GM21526 (cell line): ENCODE data around the gene SLC7A6.
A peak's percentile ranks its signal among the peaks of the same experiment; 100 is the strongest.

Experiments used
- ATAC-seq: cut with Tn5 transposase; IDR thresholded peaks from one replicate; pipeline ENCODE4 v1.9.1; 2021; ENCODE audit warnings: moderate library complexity; ENCODE audit not compliant: unreplicated experiment, low FRiP score

The SLC7A6 gene

DNA sequence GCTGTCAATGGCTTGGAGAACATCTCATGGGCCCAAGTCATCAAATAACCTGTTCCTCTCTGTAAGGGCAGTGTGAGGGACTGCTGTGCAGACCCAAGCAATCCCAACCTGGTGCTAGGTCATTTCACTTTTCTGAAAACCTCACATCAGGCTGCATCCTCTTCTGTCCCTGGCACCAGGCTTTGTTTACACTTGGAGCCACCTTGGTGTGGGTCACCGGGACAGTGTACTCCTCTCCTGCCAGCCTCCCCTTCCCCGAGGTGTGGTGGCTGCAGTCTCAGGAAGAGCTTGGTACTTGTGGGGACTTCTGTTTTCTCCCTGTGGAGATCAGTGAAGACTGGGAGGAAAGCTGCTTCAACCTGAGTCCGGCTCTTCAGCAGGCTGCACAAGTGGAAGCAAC lies 34.0 kb downstream of the SLC7A6 start:
- ATAC-seq = no peak

DNA sequence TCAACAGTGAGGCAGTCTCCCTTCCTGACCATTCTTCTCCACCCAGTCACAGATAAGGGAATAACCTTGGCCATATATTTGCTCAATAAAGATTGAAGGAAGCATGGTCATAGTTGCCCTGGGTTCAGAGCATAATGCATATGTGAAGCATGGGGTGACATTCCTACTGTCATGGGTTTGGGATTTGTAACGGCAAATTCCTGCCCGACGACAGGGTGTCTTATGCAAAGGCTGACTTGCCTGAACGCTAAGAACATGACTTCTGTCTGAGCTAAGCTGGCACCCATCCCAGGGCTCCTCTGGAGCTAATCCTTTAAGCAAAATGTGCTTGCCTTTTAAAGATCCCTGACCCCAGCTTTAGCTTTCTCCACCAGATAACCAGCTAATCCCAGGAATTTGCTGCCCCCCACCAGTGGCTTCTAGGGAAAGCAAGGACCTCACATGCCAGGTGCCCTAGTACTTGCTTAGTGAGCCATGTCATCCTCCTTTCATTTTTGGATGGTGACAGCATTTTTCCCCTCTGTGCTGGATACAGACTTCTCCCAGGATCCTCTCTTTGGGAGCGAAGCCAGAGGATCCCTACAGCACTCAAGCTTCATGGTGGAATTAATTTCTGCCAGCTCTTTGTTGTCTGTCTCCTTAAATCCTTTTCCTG lies 34.7 kb downstream of the SLC7A6 start:
- ATAC-seq = no peak

DNA sequence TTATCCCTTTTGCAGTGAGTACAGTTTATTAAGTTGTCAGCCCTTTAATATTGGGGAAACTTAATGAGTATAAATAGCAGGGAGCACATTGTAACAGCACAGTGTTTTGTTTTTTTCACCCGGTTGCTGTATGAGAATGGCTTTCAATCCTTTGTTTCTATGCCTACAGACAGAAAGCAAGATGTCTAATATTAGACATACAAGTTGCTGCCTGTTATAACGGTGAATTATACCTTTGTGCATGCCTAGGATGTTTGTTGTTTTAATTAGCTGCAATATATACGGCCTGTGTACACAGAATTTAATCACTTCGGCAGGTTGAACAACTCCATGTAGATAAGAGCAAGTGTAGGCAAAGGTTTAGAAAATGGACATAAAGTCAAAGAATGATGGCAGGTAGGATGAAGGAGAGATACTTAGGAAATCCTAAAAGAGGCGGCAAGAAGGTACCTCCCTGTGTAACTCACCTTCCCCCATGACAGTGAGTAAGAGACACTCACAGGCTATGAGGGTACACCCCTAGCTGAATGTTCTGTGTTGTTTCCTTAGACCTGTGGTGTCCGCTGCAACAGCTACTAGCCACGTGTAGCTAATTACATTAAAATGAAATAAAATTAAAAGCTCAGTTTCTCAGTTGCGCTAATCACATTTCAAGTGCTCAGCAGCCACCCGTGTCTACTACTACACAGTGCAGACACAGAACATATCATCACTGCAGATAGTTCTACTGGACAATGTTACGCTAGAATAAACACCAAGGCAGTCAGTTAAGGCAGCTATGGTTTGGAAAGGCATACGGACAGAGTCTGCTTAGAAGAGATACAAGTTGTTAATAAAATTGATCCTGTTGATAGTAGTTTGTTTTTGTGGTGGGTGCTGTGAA lies 35.5 kb downstream of the SLC7A6 start:
- no peak for ATAC-seq

DNA sequence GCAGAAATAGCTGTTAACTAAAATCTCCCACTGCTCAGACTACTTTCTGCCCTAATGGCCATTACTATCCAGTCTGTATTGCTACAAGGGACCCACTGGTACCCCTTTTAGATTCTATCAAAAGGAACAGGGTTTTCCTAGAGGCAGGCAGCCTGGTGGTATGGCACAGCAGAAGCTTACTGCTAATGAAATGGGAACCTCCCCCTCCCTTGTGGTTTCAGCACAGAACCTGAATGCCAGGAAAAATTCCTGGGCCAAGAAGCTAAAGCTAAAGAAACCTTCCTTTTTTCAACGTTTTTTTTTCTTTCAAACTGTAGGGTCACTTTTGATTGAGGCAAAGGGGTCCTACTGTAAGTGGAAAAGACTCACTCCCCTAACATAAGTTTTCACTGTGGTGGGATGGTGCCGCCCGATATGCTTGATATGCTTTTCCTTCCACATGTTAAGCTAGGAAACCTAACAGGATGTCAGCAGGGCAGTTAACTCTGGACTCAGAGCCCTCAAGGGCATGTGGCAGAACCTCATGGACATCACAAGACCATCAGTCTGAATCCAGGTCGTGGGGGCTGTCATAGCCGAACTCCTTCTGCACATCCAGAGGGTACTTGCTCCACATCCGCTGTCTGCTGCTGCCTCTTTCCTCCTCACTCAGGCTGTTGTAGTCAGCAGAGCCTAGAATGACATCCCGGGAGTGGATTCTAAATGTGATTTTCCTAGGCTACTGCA lies 36.6 kb downstream of the SLC7A6 start:
- ATAC-seq = no peak

DNA sequence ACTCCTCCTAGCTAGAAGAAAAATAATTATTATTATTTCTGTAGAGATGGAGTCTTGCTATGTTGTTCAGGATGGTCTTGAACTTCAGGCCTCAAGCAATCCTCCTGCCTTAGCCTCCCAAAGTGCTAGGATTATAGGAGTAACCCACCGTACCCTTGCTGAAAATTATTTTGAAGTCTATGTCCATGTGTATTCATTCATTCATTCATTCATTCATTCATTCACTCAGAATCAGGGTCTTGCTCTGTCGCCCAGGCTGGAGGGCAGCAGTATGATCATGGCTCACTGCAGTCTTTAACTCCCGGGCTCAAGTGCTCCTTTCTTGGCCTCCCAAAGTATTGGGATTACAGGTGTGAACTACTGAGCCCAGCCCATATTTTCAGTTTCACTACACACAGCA lies 42.3 kb downstream of the SLC7A6 start:
- ATAC-seq = no peak

DNA sequence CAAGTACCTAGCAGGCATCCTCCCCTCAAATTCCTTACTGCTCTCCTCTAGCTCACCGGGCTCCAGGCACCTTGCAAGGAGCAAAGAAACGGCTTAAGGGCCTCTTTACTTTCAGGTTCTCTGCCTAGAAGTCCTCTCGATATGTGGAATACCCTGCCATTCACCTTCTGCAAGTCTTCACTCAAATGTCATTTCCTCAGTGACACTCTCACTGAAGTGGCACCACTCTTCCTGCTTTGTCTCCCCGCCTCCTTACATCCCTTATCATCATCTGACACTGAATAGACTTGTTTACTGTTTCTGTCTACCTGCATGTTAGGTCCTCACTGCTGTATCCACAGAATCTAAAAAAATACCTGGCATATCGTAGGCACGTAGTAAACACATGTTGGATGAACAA lies 45.5 kb downstream of the SLC7A6 start:
- no peak for ATAC-seq

DNA sequence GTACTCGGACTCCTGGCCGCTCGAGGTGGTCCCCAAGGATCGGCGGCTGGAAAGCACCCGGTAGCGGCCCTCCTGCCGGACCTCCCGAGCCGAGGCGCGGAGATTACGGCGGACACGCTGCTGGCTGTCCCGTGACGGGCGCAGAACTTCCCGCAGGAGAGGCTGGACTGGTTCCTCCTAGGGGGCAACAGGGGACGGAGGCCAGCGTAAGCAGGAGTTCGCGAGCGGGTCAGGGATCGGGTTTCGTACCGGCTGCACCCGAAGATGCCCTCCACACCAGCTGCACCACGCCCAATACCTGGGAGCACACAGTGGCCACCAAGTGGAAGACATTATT lies 46.1 kb downstream of the SLC7A6 start:
- ATAC-seq = peak; percentile 22

DNA sequence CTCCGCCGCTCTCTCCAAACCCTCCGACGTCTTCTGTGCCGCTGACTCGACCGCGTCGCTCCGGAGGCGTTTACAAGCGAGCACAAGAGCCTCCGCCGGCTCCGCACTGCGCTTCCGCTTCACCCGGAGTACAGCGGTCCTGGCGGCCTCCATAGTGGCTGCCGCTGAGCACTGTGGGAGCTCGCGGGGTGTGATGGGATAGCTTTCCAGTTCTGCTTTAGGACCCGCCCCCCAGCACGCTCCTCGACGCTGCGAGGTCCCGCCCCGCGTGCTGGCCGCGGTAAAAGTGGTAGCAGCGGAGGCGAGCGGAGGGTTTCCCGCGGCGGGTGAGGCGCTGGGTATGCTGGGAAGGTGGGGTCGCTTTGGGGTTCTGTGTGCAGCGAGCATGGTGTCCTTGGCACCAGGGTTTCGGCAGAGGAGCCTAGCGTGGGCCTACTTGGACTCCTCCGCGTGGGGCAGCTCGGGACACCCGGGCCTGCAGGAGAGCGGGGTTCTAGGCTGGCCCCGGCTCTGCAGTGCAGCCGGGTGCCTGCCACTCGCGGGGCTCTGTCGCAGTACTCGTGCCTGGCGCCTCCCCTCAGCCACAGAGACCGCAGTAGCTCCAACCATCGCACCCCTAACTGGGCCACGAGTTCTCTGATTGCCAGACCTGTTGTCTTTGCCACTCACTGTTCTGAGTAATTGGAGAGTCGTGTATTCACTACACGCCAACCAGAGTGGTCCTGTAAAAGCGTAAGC lies 46.6 kb downstream of the SLC7A6 start, which contains the start of the genes PRMT7 and SLC7A6OS:
TSS of gene PRMT7 (plus strand) at position 246 of the 738 bp plus-strand sequence. CDS start 4,961 bp downstream, outside the sequence.
TSS of gene SLC7A6OS (minus strand) at position 173 of the 738 bp plus-strand sequence. CDS start at position 153, 20 bp downstream.
- peak; percentile 88 for ATAC-seq

DNA sequence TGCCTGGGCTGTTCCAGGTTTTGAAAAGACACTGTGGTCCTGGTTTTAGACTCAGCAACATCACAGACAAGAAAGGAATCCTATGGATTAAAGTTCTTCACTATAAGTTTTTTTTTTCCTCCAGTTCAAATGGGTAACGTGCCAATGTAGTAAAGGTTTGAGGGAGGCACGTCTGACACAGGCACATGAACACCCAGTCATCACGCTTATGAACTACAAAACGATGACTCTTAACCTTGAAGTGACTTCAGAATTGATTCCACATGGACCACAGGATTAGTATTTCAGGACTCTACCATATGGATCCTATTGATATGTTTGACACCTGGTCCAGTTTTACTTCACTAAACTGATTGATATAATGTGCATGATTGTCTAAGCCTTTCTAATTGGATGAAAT lies 48.8 kb downstream of the SLC7A6 start:
- no peak for ATAC-seq

DNA sequence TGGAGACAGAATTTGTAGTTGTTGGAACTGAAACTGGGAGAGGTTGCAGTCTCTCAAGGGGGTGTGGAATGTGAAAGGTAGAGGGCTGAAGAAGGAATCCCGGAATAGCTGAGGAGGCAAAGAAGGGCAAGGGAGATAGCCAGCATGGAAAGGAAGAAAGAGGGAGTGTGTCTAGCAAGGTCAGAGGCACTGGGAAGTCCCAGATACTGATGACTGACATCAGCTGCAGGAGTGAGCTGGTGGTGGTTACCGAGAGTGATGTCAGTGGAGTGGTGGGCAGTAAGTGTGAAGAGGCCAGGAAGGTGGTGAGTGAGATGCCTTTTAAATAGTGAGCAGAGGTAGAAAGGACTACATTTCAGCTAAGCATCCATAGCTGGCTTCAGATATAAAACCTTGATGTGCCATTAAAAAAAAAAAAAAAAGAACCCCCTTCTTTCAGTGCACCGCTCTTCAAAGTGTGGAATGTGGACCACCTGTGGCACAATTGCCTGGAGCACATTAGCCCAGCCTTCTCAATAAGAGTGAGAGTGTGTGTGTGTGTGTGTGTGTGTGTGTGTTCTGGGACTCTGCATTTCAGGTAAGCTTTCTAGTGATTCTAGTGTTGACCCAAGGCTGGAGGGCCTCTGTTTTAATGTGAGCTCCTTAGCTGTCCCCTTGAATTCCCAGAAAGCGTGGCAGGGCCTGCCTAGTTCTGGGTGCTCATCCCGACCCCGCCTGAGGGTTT lies 55.0 kb downstream of the SLC7A6 start:
- no peak for ATAC-seq

DNA sequence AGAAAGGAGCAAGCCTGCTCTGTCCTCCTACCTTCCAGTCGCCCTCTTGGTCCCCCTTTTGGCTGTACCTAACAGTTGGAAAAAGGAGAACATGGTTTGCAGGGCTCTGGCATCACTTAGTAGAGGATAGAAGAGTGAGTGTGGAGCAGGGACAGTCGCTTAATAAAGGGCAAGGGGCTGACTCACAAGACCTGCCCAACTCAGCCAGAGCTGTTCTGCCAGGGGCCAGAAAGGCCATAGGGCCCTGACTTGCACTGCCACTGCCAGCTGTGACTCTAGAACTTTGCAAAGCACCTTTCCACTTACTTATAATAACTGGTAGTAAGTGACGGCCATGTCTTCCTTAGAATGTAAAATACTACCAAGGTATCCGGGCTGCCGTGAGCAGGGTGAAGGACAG lies 60.0 kb downstream of the SLC7A6 start:
- no peak for ATAC-seq

DNA sequence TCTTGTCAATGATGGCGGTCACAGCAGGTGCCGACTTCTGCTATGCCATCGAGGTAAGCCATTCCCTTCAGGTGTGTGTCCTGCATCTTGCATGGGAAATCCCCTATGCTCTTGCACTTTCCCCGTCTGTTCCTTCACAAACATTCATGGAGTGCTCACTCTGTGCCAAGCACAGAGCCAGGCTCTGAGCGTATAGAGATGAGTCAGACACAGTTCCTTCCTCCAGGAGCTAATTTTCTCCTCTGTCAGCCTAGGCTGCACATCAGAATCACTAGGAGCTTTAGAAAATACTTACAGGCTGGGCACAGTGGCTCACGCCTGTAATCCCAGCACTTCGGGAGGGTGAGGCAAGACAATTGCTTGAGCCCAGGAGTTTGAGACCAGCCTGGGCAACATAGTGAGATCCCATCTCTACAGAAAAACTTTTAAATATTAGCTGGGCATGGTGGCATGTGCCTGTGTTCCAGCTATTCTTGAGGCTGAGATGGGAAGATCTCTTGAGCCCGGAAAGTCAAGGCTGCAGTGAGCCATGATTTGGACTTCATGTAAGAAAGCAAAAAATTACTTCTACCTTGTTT lies 60.5 kb downstream of the SLC7A6 start:
- no peak for ATAC-seq

DNA sequence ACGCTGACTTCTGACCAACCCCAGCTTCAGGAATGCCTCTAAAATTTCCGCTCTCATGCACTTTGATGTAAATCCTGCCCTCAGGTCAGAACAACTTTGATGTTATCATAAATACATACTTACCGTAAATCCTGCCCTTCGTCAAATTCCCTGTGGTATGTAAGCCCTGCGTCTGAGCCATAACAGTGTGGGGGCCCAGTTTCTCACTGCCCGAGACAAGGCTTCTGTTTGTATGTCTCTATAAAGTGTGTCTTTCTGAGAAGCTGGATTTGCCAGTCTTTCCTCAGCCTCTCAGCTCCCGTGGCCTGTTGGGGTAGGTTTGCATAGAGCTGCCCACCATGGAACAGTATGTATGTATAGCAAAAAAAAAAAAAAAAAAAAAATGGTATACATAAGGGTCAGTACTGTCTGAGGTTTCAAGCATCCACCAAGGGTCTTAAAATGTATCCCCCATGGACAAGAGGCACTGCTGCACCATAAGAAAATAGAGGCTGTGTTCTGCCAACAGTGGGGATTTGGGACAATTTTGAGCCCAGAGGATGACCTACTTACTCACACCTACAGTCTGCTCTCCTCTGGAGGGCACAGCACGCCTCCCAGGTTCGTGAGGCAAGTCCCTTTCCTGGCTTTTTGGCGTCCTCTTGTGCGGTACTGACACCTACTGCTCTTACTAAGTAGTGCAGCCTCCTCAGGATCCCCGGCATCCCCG lies 64.0 kb downstream of the SLC7A6 start:
- ATAC-seq = no peak

DNA sequence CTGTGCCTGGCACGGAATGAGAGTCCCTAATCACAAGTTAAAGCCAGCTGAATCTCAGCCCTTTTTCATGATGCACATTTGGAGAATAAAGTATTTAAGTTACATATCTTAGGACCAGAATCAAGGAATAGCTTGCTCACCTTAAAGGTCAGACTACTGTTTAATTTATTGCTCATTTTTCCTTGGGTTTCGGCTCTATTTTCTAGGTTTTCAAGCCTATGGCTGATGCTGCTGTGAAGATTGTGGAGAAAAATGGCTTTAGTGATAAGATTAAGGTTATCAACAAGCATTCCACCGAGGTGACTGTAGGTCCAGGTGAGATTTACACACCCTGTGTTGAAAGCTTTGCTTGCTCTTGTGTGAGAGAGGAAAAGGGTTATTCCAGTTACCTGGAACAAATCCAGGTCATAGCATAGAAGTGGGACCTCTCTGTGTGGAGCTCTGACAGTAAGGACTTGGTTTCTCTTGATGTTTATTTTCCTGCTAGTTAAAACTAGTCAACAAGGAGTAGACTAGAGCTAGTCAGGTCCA lies 64.6 kb downstream of the SLC7A6 start:
- ATAC-seq = no peak

DNA sequence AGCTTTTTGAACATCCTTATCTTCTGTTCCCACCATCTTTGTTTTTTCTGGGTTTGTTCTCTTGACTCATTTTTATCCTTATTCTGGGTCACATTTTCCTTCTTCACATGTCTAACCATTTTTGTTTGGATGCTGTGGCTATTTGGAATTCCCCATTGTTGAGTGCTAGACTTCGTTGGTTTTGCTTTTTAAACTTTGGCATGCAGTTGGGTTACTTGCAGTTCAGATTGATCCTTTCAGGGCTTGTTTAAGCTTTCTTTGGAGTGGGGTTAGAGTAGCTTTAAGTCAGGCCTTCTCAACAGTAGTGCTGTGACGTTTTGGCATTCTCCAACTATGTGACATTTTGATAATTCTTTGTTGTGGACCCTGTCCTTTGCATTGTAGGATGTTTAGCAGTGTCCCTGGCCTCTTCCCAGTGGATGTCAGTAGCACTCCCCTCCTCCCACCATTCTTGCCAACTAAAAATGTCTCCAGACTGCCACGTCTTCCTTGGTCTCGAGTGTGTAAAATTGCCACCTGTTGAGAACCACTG lies 67.6 kb downstream of the SLC7A6 start:
- ATAC-seq = no peak

DNA sequence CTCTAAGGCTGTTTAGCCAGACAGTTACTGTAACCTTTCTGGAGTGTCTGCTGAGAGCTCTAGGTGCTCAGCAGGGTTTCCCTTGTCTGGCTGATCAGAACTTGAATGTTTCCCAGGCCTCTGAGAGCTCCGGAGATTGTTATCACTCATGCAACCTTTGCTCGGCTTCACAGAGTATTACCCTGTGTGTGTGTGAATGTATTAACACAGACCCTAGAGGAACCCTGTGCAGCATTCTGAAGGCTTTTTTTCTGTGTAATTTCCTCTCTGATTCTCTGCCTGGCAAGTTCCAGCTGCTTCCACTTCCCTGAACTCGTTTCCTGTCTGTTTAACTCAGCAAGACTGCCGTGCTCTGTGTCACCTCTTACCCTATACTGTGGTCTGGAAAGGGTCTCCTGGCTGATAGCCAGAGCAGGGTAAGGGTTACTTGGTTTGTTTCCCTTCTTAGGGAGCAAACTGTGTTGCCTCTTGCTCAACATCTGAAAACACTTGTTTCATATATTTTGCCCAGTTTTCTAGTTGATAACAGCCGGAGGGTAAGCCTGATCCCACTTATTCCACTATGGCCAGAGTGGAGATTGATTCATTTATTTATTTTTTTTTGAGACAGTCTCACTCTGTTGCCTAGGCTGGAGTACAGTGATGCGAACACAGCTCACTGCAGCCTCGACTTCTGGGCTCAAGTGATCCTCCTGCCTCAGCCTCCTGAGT lies 68.2 kb downstream of the SLC7A6 start:
- ATAC-seq = no peak

DNA sequence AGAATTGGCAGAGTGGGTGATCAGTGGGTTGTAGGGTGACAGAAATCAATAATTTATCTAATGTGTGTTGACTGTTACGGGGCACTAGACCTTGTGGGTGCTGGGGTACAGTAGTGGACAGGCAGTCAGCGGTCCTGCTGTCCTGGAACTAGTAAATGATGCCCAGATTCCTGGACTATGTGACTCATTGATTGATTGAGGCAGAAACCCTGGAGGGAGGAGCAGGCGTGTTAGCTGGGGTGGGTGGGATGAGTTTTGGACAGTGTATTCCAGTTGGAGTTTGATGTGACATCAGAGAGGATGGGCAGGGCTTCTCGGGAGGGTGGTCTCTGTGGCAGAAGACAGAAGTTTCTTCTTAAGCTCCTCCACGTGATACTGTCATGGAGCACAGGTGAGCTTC lies 70.8 kb downstream of the SLC7A6 start:
- no peak for ATAC-seq
